ENCODE results near the gene RNF32. TPM values are rescaled to one million over a fixed set of nuclear protein-coding genes. Genes with fewer than 3 reads are reported as not detected.

RNF32 gene
- total RNA-seq, 4 donors from 2014 or later, result 0.29 to 1.1 (median 0.83) TPM; not detected in 1

DNA sequence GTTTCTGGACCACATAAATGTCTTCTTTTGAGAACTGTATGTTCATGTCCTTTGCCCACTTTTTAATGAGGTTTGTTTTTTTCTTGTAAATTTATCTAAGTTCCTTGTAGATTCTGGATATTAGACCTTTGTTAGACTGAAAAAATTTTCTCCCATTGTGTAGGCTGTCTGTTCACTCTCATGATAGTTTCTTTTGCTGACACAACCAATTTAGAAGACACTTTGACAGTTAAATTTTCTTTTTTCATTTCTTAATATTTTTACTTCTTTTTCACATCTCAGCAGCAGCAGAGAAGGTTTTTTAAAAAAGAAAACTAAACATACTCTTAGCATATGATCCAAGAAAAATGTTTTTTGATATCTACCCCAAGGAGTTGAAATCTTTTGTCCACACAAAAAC is 61.8 kb downstream of the RNF32 start:
- TF ChIP-seq EP300 (IDR thresholded peaks at IDR 0.05) (no peak), POLR2AphosphoS5 (IDR thresholded peaks at IDR 0.05) (no peak), POLR2A (IDR thresholded peaks at IDR 0.05; ENCODE audit: low read depth) (no peak)
- TF ChIP-seq, protein P1, sequence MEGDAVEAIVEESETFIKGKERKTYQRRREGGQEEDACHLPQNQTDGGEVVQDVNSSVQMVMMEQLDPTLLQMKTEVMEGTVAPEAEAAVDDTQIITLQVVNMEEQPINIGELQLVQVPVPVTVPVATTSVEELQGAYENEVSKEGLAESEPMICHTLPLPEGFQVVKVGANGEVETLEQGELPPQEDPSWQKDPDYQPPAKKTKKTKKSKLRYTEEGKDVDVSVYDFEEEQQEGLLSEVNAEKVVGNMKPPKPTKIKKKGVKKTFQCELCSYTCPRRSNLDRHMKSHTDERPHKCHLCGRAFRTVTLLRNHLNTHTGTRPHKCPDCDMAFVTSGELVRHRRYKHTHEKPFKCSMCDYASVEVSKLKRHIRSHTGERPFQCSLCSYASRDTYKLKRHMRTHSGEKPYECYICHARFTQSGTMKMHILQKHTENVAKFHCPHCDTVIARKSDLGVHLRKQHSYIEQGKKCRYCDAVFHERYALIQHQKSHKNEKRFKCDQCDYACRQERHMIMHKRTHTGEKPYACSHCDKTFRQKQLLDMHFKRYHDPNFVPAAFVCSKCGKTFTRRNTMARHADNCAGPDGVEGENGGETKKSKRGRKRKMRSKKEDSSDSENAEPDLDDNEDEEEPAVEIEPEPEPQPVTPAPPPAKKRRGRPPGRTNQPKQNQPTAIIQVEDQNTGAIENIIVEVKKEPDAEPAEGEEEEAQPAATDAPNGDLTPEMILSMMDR (IDR thresholded peaks at IDR 0.05), result no peak
- Histone ChIP-seq H3K4me1 (no peaks in the 10 kb centered on the region), H3K36me3 (peaks cover 0 to 16% (median 0%) of the 10 kb centered on the region in 4 donors), H3K9me3 (peaks cover 0 to 12% (median 3%) of the 10 kb centered on the region in 4 donors), H3K4me3 (no peak overlapping the region), H3K27ac (replicated peaks in 1 of 4) (no peak overlapping the region), H3K27me3 (no peaks in the 10 kb centered on the region)
- intact Hi-C loops (cut with DNase I), result no loop called here
- DNase-seq (ENCODE audit: extremely low spot score), result no peak

DNA sequence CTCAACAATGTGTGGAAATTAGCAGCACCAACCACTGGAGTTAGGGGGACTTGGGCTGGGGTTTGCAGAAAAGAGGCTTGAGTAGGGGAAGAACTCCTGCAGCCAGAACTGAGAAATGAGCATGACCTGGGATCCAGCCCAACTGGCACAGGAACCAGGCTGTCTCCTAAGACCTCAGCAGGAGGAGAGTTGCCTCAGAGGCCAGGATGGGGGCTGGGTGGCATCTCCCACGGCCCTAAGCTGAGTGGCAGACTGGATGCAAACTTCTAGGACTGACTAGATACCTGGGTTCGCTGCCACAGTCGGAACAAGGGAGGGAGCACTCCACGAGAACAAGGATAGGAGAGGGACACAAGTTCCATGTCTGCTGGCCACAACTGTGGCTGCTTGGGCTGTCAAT is 62.6 kb downstream of the RNF32 start:
- no peak for DNase-seq (ENCODE audit: extremely low spot score)
- TF ChIP-seq EP300 (IDR thresholded peaks at IDR 0.05) (no peak), POLR2A (IDR thresholded peaks at IDR 0.05; ENCODE audit: low read depth) (no peak), POLR2AphosphoS5 (IDR thresholded peaks at IDR 0.05) (no peak)
- TF ChIP-seq, protein P1 (IDR thresholded peaks at IDR 0.05), result no peak
- Histone ChIP-seq H3K36me3 (peaks cover 0 to 11% (median 0%) of the 10 kb centered on the region in 4 donors), H3K27me3 (no peaks in the 10 kb centered on the region), H3K9me3 (peaks cover 0 to 6% (median under 1%) of the 10 kb centered on the region in 4 donors), H3K4me1 (no peaks in the 10 kb centered on the region), H3K27ac (replicated peaks in 1 of 4) (no peak overlapping the region), H3K4me3 (no peak overlapping the region)
- intact Hi-C loops (cut with DNase I), result no loop called here
- 86% methylated on average over 3 of the region's 4 CpGs for WGBS

DNA sequence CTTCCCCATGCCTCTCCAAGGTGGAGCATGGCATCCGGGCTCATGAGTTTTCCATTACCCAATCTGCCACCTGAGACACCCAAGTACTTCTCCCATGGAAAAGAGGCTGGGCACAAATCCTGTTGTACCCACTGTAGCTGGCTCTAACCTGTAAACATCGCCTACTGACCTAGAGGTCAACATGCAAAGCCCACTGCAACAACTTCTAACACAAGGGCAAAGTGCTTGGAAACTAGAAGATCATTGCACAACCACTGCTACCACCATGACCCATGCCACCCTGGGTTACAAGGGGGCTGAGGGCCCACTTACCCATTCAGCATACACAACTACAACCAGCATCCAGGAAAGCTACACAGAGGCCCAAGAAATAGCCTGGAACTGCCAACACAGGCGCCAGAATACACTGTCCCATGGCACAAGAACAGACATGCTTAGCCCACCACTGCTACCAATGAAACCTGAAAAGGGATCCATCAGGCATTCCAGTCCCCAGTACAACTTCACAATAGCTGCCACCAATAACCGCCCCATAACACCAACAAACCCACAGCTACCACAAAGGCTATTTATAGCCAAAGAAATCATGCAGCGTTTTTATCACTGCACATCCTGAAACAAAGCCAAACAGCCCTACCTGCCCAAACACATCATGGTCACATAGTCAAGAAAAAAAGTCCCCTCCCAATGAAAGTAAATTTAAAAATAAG is 63.4 kb downstream of the RNF32 start:
- H3K27ac ChIP-seq (replicated peaks in 1 of 4), result no peak overlapping the region
- DNase-seq (ENCODE audit: extremely low spot score), result no peak
- H3K9me3 ChIP-seq, result peaks cover 0 to 10% (median 7%) of the 10 kb centered on the region in 4 donors
- H3K36me3 ChIP-seq, result peaks cover 0 to 13% (median 0%) of the 10 kb centered on the region in 4 donors
- intact Hi-C loops (cut with DNase I), result no loop called here
- 93% methylated on average over 5 of the region's 5 CpGs for WGBS
- H3K4me3 ChIP-seq, result no peak overlapping the region
- TF ChIP-seq, protein P1 (IDR thresholded peaks at IDR 0.05), result no peak
- TF ChIP-seq EP300 (IDR thresholded peaks at IDR 0.05), result no peak
- TF ChIP-seq POLR2AphosphoS5 (IDR thresholded peaks at IDR 0.05), result no peak
- TF ChIP-seq POLR2A (IDR thresholded peaks at IDR 0.05; ENCODE audit: low read depth), result no peak
- no peaks in the 10 kb centered on the region for H3K4me1 ChIP-seq
- H3K27me3 ChIP-seq, result no peaks in the 10 kb centered on the region

DNA sequence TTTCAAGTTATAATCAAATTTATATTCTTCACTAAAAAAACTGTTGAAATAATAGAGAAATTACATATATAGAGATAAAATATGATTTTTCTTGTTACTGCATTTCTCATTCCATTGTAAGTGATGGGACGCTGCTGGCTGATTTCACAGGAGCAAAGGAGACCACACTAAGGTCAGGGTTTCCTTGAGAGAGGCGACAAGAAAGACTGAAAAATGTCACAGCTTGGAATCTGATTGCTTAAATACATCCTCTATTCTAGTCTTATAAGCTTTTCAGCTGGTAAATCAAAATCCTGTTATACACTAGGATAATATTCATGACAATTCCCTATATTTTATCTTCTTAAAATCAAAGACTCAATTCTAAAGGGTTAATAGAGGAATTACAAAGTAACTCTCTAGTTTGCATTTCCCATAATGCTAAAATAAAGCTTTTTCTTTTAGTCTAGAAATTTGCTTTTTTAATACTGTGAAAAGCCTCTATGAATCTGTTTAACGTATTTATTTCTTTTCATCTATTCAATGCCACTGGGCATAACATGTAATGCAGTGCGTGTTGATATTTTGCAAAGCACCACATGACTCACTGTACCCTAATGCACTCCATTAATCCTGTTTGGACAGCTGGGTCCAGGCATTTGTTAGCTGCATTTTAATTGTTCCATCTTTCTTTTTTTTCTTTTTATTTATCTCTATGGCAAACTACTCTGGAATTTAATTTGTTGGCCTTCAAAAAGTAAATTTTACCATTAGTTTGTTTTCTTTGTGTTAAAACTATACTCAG is 81.7 kb downstream of the RNF32 start:
- Histone ChIP-seq H3K27ac (replicated peaks in 1 of 4) (no peak overlapping the region), H3K27me3 (no peaks in the 10 kb centered on the region), H3K4me3 (no peak overlapping the region), H3K4me1 (no peaks in the 10 kb centered on the region), H3K36me3 (peaks cover 0 to 24% (median 5%) of the 10 kb centered on the region in 4 donors), H3K9me3 (no peaks in the 10 kb centered on the region)
- intact Hi-C loops (cut with DNase I), result no loop called here
- no peak for DNase-seq (ENCODE audit: extremely low spot score)
- no peak for TF ChIP-seq EP300 (IDR thresholded peaks at IDR 0.05)
- TF ChIP-seq POLR2AphosphoS5 (IDR thresholded peaks at IDR 0.05), result no peak
- TF ChIP-seq POLR2A (IDR thresholded peaks at IDR 0.05; ENCODE audit: low read depth), result no peak
- TF ChIP-seq, protein P1 (IDR thresholded peaks at IDR 0.05), result no peak
- 90% methylated on average over 4 of the region's 4 CpGs for WGBS
